ENCODE data around the gene SUCLG2. TPM values are rescaled to one million over a fixed set of nuclear protein-coding genes. Genes with fewer than 3 reads are reported as not detected.

SUCLG2 gene
- total RNA-seq, 1 experiment from 2014 or later = 53.5 TPM

GRCh38 chr3:67450153-67450552 is 204.3 kb downstream of the SUCLG2 start:
- H3K27me3 Mint-ChIP-seq (ENCODE audit: insufficient read depth, unreplicated experiment) = no peaks in the 10 kb centered on the region
- ChIA-PET POLR2A (no interaction called here), CTCF (no interaction called here)
- H3K27ac Mint-ChIP-seq (ENCODE audit: unreplicated experiment) = no peak overlapping the region
- no peak for DNase-seq
- H3K4me1 Mint-ChIP-seq (ENCODE audit: low read depth, unreplicated experiment) = no peaks in the 10 kb centered on the region
- H3K4me3 Mint-ChIP-seq (ENCODE audit: unreplicated experiment) = no peak overlapping the region
- no peaks in the 10 kb centered on the region for H3K9me3 ChIP-seq
- no peaks in the 10 kb centered on the region for H3K36me3 ChIP-seq (ENCODE audit: control insufficient read depth, insufficient read depth, low read length)
- H3K36me3 Mint-ChIP-seq (ENCODE audit: insufficient read depth, unreplicated experiment) = no peaks in the 10 kb centered on the region
- H3K27me3 ChIP-seq (replicated peaks; ENCODE audit: control insufficient read depth, insufficient read depth, low read length) = no peaks in the 10 kb centered on the region
- no TSS peak for BruUV-seq (replicated peaks)
- no peak for TF ChIP-seq CTCF (IDR thresholded peaks at IDR 0.05; ENCODE audit: insufficient read depth in 1 of 2, low read depth in 1 of 2, low read length in 1 of 2, severe bottlenecking in 1 of 2, unreplicated experiment in 1 of 2)
- no peaks in the 10 kb centered on the region; the same call in 1 of the 2 replicates for H3K4me1 ChIP-seq
- intact Hi-C loops (cut with micrococcal nuclease; ENCODE audit: unreplicated experiment) = no loop called here
- no peaks in the 10 kb centered on the region for H3K9me3 Mint-ChIP-seq (ENCODE audit: unreplicated experiment)
- H3K4me3 ChIP-seq (ENCODE audit: low read depth, low read length) = no peak overlapping the region

- H3K27ac Mint-ChIP-seq (ENCODE audit: unreplicated experiment) = no peak overlapping the region
- Histone ChIP-seq H3K4me3 (ENCODE audit: low read depth, low read length) (no peak overlapping the region), H3K4me1 (no peaks in the 10 kb centered on the region; the same call in 1 of the 2 replicates), H3K27me3 (replicated peaks; ENCODE audit: control insufficient read depth, insufficient read depth, low read length) (no peaks in the 10 kb centered on the region), H3K9me3 (no peaks in the 10 kb centered on the region), H3K36me3 (ENCODE audit: control insufficient read depth, insufficient read depth, low read length) (no peaks in the 10 kb centered on the region)
- ChIA-PET CTCF (no interaction called here), POLR2A (no interaction called here)
- no peak for DNase-seq
- no peaks in the 10 kb centered on the region for H3K27me3 Mint-ChIP-seq (ENCODE audit: insufficient read depth, unreplicated experiment)
- no peak for TF ChIP-seq CTCF (IDR thresholded peaks at IDR 0.05; ENCODE audit: insufficient read depth in 1 of 2, low read depth in 1 of 2, low read length in 1 of 2, severe bottlenecking in 1 of 2, unreplicated experiment in 1 of 2)
- no peaks in the 10 kb centered on the region for H3K4me1 Mint-ChIP-seq (ENCODE audit: low read depth, unreplicated experiment)
- H3K4me3 Mint-ChIP-seq (ENCODE audit: unreplicated experiment) = no peak overlapping the region
- no TSS peak for BruUV-seq (replicated peaks)
- intact Hi-C loops (cut with micrococcal nuclease; ENCODE audit: unreplicated experiment) = no loop called here
- H3K9me3 Mint-ChIP-seq (ENCODE audit: unreplicated experiment) = no peaks in the 10 kb centered on the region
- no peaks in the 10 kb centered on the region for H3K36me3 Mint-ChIP-seq (ENCODE audit: insufficient read depth, unreplicated experiment)
Measured at GRCh38 chr3:67447393-67447792, 207.0 kb downstream of the SUCLG2 start.

DNA sequence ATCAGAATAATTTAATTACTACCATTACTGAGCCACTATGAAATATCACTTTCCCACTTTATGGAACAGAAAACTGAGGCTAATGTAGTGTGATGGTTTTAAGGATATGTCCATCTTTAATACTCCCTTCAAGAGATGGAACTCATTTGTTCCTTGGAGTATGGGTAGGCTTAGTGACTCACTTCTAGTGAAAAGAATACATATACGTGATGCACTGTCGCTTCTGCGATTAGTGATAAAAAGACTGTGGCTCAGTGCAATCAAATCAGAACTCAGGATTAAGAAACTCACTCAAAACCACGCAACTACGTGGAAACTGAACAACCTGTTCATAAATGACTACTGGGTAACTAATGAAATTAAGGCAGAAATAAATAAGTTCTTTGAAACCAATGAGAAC is 216.6 kb downstream of the SUCLG2 start:
- CTCF ChIA-PET = no interaction called here
- Histone ChIP-seq H3K27me3 (replicated peaks; ENCODE audit: control insufficient read depth, insufficient read depth, low read length) (no peaks in the 10 kb centered on the region), H3K9me3 (no peaks in the 10 kb centered on the region), H3K4me3 (ENCODE audit: low read depth, low read length) (no peak overlapping the region), H3K4me1 (peaks cover 4% of the 10 kb centered on the region; the same call in 1 of the 2 replicates), H3K36me3 (ENCODE audit: control insufficient read depth, insufficient read depth, low read length) (no peaks in the 10 kb centered on the region)
- POLR2A ChIA-PET = no interaction called here
- no peak for DNase-seq
- no peak overlapping the region for H3K27ac Mint-ChIP-seq (ENCODE audit: unreplicated experiment)
- no peak for TF ChIP-seq CTCF (IDR thresholded peaks at IDR 0.05; ENCODE audit: insufficient read depth in 1 of 2, low read depth in 1 of 2, low read length in 1 of 2, severe bottlenecking in 1 of 2, unreplicated experiment in 1 of 2)
- no peak overlapping the region for H3K4me3 Mint-ChIP-seq (ENCODE audit: unreplicated experiment)
- intact Hi-C loops (cut with micrococcal nuclease; ENCODE audit: unreplicated experiment) = no loop called here
- no peaks in the 10 kb centered on the region for H3K27me3 Mint-ChIP-seq (ENCODE audit: insufficient read depth, unreplicated experiment)
- no peaks in the 10 kb centered on the region for H3K36me3 Mint-ChIP-seq (ENCODE audit: insufficient read depth, unreplicated experiment)
- H3K4me1 Mint-ChIP-seq (ENCODE audit: low read depth, unreplicated experiment) = peaks cover 7% of the 10 kb centered on the region
- peaks cover 10% of the 10 kb centered on the region for H3K9me3 Mint-ChIP-seq (ENCODE audit: unreplicated experiment)
- BruUV-seq (replicated peaks) = no TSS peak

Data from Caco-2 (cell line).